Nephron (organoid): ENCODE results near the gene GALNT14.

Experiments
- H3K27ac Mint-ChIP-seq, 3 experiments: 2 replicates each; pipeline ENCODE4 v1.8.0; 2020; ENCODE audit warnings: mixed read lengths in 3 of 3, mild to moderate bottlenecking in 2 of 3, moderate library complexity in 1 of 3
- H3K27me3 Mint-ChIP-seq: 2 replicates; pipeline ENCODE4 v1.8.0; 2021; ENCODE audit warnings: low read depth, mild to moderate bottlenecking, moderate library complexity, mixed read lengths
- H3K36me3 Mint-ChIP-seq: 2 replicates; pipeline ENCODE4 v1.8.0; 2020; ENCODE audit warnings: low read depth, mixed read lengths
- H3K4me1 Mint-ChIP-seq: 2 replicates; pipeline ENCODE4 v1.8.0; 2020; ENCODE audit warnings: mixed read lengths
- H3K4me3 Mint-ChIP-seq, 3 experiments: 2 replicates each; pipeline ENCODE4 v1.8.0; 2020; ENCODE audit warnings: mild to moderate bottlenecking in 3 of 3, mixed read lengths in 3 of 3, moderate library complexity in 2 of 3
- H3K9me3 Mint-ChIP-seq: 2 replicates; pipeline ENCODE4 v1.8.0; 2020; ENCODE audit warnings: mixed read lengths
- TF ChIP-seq, protein P1 (sequence below), 3 experiments: fragments of 200-600 bp; sonication (generic); IDR thresholded peaks; one replicate each; pipeline ENCODE4 v1.5.0; 2021; ENCODE audit warnings: antibody characterized with exemption in 3 of 3; ENCODE audit not compliant: unreplicated experiment in 3 of 3

GALNT14 gene

DNA sequence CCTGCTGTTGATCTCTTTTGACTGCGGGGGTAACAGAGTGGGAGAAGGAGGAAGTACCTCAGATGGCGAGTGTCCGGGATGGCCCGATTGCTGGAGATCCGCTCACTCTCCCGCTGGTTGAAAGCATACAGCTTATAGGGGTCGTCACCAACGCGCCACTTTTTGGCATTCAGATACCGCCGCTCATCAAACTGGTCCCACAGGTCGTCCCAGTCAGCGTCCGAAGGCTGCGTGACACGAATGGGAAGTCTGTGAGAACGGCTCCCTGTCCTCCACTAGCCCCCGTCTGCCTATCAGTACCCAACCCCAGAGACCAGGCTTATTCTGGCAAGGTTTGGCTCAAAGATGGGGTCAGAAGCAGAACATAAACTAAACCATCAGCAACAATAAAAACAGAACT is 145.5 kb downstream of the GALNT14 start:
- H3K27me3 Mint-ChIP-seq: peaks cover 25% of the 10 kb centered on the region
- TF ChIP-seq, protein P1, sequence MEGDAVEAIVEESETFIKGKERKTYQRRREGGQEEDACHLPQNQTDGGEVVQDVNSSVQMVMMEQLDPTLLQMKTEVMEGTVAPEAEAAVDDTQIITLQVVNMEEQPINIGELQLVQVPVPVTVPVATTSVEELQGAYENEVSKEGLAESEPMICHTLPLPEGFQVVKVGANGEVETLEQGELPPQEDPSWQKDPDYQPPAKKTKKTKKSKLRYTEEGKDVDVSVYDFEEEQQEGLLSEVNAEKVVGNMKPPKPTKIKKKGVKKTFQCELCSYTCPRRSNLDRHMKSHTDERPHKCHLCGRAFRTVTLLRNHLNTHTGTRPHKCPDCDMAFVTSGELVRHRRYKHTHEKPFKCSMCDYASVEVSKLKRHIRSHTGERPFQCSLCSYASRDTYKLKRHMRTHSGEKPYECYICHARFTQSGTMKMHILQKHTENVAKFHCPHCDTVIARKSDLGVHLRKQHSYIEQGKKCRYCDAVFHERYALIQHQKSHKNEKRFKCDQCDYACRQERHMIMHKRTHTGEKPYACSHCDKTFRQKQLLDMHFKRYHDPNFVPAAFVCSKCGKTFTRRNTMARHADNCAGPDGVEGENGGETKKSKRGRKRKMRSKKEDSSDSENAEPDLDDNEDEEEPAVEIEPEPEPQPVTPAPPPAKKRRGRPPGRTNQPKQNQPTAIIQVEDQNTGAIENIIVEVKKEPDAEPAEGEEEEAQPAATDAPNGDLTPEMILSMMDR (IDR thresholded peaks at IDR 0.05; ENCODE audit: unreplicated experiment in 3 of 3): no peak
- no peaks in the 10 kb centered on the region for H3K9me3 Mint-ChIP-seq
- H3K27ac Mint-ChIP-seq: no peak overlapping the region
- no peaks in the 10 kb centered on the region for H3K36me3 Mint-ChIP-seq
- peaks cover 38% of the 10 kb centered on the region for H3K4me1 Mint-ChIP-seq
- no peak overlapping the region for H3K4me3 Mint-ChIP-seq

DNA sequence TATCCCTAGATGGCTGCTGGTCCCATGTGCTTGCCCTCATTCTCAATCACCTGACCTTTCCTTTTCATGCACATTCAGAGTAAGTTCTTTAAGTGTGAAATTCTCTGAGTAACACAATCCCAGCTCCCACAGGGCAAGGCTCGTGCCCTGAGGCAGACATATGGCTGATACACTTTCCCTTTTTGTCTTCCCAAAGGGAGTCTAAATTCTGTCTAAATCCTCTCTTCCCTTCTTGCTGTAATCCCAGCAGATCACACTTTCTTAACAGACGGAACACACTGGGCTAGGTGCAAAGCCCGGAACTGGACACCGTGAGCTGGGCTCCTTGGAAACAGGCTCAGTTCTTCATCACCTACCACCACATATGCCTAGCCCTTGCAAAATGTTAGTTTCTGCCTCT is 147.6 kb downstream of the GALNT14 start:
- peaks cover 25% of the 10 kb centered on the region for H3K27me3 Mint-ChIP-seq
- H3K36me3 Mint-ChIP-seq: no peaks in the 10 kb centered on the region
- peaks cover 57% of the 10 kb centered on the region for H3K4me1 Mint-ChIP-seq
- H3K4me3 Mint-ChIP-seq: no peak overlapping the region
- peak overlapping the region in 2 of 3 experiments; percentile 38 to 67 for H3K27ac Mint-ChIP-seq
- no peaks in the 10 kb centered on the region for H3K9me3 Mint-ChIP-seq
- TF ChIP-seq, protein P1 (IDR thresholded peaks at IDR 0.05; ENCODE audit: unreplicated experiment in 3 of 3): no peak

DNA sequence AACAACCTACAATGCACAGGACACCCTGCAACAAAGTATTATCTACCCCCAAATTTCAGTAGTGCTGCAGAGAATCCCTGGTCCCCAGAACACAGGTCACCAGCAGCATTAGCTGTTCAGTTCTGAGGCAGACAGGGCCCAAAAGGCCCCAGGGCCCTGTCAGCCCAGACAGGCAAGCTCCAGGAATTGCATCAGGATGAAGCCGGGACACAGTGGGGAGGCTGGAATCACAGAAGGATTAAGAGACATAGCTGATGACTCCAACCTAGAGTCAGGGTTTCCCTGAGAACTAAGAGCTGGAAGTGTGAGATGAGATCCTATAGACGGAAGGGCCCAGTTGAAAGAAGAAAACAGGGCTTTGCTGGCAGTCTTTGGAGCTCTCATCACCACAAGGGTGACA is 148.1 kb downstream of the GALNT14 start:
- Mint-ChIP-seq H3K4me3 (no peak overlapping the region), H3K27ac (no peak overlapping the region), H3K36me3 (no peaks in the 10 kb centered on the region), H3K9me3 (no peaks in the 10 kb centered on the region), H3K4me1 (peaks cover 62% of the 10 kb centered on the region), H3K27me3 (peaks cover 25% of the 10 kb centered on the region)
- TF ChIP-seq, protein P1 (IDR thresholded peaks at IDR 0.05; ENCODE audit: unreplicated experiment in 3 of 3): no peak

DNA sequence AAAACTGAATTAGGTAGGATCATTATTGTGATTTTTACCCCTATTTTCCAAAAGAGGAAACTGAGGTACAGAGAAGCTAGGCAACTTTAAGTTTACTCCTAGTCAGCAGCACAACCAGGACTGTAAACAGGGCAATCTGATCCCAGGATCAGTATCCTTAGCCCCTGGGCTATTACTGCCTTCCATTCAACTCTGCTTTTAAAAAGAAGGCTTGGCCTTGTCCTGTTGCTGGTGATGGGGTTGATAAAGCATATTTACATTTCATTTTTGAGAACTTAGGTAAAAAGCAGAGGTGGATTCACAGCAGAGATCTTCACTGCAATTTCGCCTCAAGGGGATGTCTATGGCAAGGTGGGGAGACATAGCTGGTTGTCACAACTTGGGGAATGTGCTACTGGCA is 148.5 kb downstream of the GALNT14 start:
- Mint-ChIP-seq H3K36me3 (no peaks in the 10 kb centered on the region), H3K9me3 (no peaks in the 10 kb centered on the region), H3K27me3 (peaks cover 27% of the 10 kb centered on the region), H3K4me3 (no peak overlapping the region), H3K4me1 (peaks cover 64% of the 10 kb centered on the region), H3K27ac (no peak overlapping the region)
- TF ChIP-seq, protein P1 (IDR thresholded peaks at IDR 0.05; ENCODE audit: unreplicated experiment in 3 of 3): no peak

DNA sequence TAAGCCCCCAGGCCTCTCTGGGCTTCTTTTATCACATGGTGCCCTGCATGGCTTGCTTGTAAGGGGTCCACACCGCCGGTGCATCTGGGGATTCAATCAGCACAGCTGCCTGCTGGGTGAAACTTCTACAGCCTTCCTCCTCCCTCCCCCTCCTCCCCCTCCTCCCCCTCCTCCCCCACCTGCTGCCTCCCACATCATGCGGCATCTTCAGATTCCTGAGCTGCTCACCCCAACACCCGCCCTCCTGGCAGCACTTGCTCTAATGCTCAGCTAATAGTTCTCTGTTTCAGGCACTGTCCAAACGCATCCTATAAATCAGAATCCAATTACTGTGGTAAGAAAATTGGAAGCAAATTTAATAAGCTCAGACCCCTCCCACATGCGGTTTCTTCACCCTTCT is 150.7 kb downstream of the GALNT14 start:
- Mint-ChIP-seq H3K27me3 (peaks cover 24% of the 10 kb centered on the region), H3K36me3 (no peaks in the 10 kb centered on the region), H3K4me1 (peaks cover 66% of the 10 kb centered on the region), H3K27ac (peak overlapping the region in 2 of 3 experiments; percentile 51 to 52), H3K4me3 (no peak overlapping the region), H3K9me3 (no peaks in the 10 kb centered on the region)
- TF ChIP-seq, protein P1 (IDR thresholded peaks at IDR 0.05; ENCODE audit: unreplicated experiment in 3 of 3): no peak

DNA sequence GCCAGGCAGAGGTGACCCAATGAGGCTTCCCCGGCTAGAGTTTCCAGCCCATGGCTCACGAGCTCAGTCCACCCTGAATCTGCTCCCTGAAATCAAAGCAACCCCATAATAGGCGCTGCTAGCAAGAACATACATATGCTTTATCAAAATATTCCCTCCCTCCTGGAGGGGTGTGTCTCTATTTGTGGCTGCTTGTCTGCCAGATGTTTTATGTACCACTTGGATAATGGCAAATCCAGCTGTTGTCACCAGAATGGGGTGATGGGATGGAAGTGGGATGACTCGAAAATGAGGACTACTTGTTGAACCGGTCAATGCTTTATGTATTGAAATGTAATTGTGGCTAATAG is 152.0 kb downstream of the GALNT14 start:
- Mint-ChIP-seq H3K4me1 (peaks cover 68% of the 10 kb centered on the region), H3K4me3 (no peak overlapping the region), H3K27me3 (peaks cover 23% of the 10 kb centered on the region), H3K36me3 (no peaks in the 10 kb centered on the region), H3K9me3 (no peaks in the 10 kb centered on the region), H3K27ac (peak overlapping the region; percentile 8 to 88 (median 56))
- TF ChIP-seq, protein P1 (IDR thresholded peaks at IDR 0.05; ENCODE audit: unreplicated experiment in 3 of 3): no peak
